GM12891 (cell line): Measurements from ENCODE around the gene PPM1D.

Experiments
- DNase-seq: peaks from one replicate; pipeline ENCODE4 v3.0.0; 2011; ENCODE audit warnings: low spot score; ENCODE audit not compliant: insufficient read length
- FAIRE-seq: peaks from 2 replicates; lab custom pipeline; 2011; peaks lifted over from hg19 to GRCh38; lab: Jason Lieb, UNC
- PAX5 ChIP-seq: IDR thresholded peaks from 2 replicates; pipeline ENCODE4 v1.6.1; 2011; ENCODE audit warnings: low read length, moderate library complexity, mild to moderate bottlenecking; ENCODE audit not compliant: insufficient read depth, severe bottlenecking
- POLR2A ChIP-seq: IDR thresholded peaks from 2 replicates; pipeline ENCODE4 v1.6.1; 2011; ENCODE audit warnings: low read depth, low read length, control low read depth
- POLR2AphosphoS5 ChIP-seq: IDR thresholded peaks from 2 replicates; pipeline ENCODE4 v1.6.1; 2011; ENCODE audit warnings: low read depth, low read length, control low read depth
- POU2F2 ChIP-seq: IDR thresholded peaks from 2 replicates; pipeline ENCODE4 v1.6.1; 2011; ENCODE audit warnings: low read depth, mild to moderate bottlenecking, control low read depth, low read length, moderate library complexity
- SPI1 ChIP-seq: IDR thresholded peaks from 2 replicates; pipeline ENCODE4 v1.6.1; 2011; ENCODE audit warnings: low read depth, low read length, control low read depth
- TAF1 ChIP-seq: IDR thresholded peaks from 2 replicates; pipeline ENCODE4 v1.6.1; 2011; ENCODE audit warnings: low read depth, low read length, control low read depth

Gene PPM1D

DNA sequence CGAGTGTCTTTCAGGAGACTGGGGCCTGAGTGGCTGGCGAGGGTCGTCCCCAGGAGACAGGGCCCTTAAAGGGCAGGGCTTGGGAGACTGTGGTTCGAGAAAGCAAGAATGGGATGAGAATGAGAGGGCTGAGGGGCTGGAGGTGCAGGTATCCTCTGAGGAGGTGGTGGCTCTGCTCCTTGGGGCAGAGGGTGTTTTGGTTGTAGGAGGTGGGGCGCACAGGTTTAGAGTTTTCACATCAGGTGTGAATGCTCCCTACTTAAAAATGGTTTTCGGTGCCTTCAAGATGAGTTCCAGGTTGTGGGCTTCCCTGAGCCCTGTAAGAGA, 78.1 kb downstream of the PPM1D start:
- FAIRE-seq, result no peak
- TF ChIP-seq POLR2AphosphoS5 (no peak), SPI1 (no peak), TAF1 (no peak), PAX5 (no peak), POLR2A (no peak), POU2F2 (no peak)
- no peak for DNase-seq

DNA sequence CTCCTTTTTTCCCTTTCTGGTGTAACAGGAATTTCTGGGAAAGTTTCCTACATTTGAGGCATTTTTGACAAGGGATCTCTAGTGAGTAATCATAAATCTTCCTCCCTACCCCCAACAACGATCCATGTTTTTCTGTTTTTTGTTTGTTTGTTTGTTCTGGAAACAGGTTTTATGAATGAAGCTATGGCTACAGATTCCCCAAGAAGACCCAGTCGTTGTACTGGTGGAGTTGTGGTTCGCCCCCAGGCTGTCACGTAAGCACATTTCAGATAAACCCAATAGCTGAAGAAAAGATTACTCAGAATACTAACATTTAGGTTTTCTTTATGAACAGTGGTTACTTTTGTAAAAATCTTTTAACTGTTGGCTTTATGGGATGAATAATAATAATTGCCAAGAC, 79.3 kb downstream of the PPM1D start:
- TF ChIP-seq POLR2AphosphoS5, result no peak
- TF ChIP-seq POLR2A, result no peak
- TF ChIP-seq TAF1, result no peak
- no peak for TF ChIP-seq PAX5
- no peak for TF ChIP-seq SPI1
- TF ChIP-seq POU2F2, result no peak
- FAIRE-seq, result no peak
- no peak for DNase-seq

DNA sequence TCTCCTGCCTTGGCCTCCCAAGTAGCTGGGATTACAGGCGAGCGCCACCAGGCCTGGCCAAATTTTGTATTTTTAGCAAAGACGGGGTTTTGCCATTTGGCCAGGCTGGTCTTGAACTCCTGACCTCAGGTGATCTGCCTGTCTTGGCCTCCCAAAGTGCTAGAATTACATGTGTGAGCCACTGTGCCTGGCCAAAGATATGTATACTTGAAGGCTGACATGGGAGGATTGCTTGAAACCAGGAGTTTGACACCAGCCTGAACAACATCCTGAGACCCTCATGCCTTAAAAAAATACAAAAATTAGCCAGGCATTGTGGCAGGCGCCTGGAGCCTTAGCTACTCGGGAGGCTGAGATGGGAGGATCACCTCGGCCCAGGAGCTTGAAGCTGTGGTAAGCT, 80.8 kb downstream of the PPM1D start:
- no peak for TF ChIP-seq PAX5
- no peak for TF ChIP-seq SPI1
- TF ChIP-seq TAF1, result no peak
- no peak for TF ChIP-seq POU2F2
- TF ChIP-seq POLR2AphosphoS5, result no peak
- TF ChIP-seq POLR2A, result no peak
- FAIRE-seq, result no peak
- no peak for DNase-seq

DNA sequence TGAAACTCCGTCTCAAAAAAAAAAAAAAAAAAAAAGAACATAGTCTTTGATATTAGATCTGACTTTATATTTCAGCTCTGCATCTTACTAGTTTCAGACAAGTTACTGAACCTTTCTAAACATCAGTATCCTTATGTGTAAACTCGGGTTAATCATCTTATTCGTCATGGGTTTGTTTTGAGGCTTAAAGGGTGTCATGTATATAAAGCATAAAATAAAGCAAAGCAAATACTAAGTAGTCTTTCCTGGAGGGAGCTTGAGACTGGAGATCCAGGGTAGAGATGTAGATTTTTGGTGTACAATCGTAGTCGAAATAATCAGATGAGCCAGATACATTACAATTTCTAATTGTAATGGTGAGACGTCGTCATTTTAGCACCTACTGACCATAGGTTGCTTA, 85.4 kb downstream of the PPM1D start:
- DNase-seq (no peak), FAIRE-seq (no peak)

DNA sequence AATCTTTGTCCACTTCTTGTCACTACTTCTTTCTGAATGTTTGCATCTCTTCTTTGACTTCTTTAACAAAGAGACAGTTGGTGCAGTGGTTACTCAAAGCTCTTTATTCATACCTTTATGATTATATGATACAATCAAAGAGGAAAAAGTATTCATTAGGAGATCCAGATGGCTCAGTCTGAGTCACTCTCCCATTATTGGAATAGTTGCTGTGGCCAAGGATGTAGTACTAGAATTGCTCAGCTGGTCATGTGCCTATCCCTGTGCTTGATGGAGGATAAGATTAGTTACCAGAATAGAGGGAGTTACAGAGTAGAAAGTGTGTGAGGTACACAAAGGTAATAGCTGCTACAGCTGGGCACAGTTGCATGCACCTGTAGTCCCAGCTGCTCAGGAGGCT, 96.0 kb downstream of the PPM1D start:
- no peak for DNase-seq
- TF ChIP-seq POU2F2, result no peak
- TF ChIP-seq SPI1, result no peak
- TF ChIP-seq POLR2A, result no peak
- TF ChIP-seq TAF1, result no peak
- no peak for TF ChIP-seq PAX5
- TF ChIP-seq POLR2AphosphoS5, result no peak
- FAIRE-seq, result no peak

More for the DNA sequence above, 85.4 kb downstream of the PPM1D start:
- no peak for TF ChIP-seq TAF1
- TF ChIP-seq POLR2A, result no peak
- no peak for TF ChIP-seq POLR2AphosphoS5
- no peak for TF ChIP-seq SPI1
- TF ChIP-seq POU2F2, result no peak
- TF ChIP-seq PAX5, result no peak

DNA sequence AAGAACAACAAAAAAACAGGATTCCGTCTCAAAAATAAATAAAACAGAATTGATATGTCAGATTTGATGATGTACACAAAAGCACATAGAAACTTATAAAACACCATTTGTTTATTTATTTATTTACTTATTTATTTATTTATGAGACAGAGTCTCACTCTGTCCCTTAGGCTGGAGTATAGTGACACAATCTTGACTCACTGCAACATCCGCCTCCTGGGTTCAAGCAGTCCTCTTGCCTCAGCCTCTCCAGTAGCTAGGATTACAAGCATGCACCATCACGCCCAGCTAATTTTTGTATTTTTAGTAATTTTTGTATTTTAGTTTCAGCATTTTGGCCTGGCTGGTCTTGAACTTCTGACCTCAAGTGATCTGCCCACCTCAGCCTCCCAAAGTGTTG, 99.1 kb downstream of the PPM1D start:
- no peak for FAIRE-seq
- no peak for TF ChIP-seq TAF1
- no peak for TF ChIP-seq SPI1
- no peak for TF ChIP-seq POLR2A
- TF ChIP-seq POLR2AphosphoS5, result no peak
- TF ChIP-seq PAX5, result no peak
- no peak for TF ChIP-seq POU2F2
- DNase-seq, result no peak

DNA sequence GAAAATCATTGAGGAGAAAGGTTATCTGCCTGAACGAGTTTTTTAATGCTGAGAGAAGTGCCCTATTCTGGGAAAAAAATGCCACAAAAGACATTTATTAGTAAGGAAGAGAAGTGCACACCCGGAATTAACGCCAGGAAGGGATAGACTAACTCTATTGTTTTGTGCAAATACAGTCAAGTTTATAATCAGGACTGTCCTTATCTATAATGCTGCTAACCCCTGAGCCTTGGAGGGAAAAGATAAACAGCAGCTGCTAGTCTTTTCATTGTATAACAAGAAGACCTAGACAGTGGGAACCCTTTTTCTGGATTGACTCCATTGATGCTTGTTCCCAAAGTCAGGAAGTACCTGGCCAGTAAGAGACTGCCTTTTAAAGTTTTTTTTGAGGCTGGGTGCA, 104.2 kb downstream of the PPM1D start:
- DNase-seq (no peak), FAIRE-seq (no peak)
- TF ChIP-seq SPI1 (no peak), PAX5 (no peak), TAF1 (no peak), POLR2A (no peak), POLR2AphosphoS5 (no peak), POU2F2 (no peak)

DNA sequence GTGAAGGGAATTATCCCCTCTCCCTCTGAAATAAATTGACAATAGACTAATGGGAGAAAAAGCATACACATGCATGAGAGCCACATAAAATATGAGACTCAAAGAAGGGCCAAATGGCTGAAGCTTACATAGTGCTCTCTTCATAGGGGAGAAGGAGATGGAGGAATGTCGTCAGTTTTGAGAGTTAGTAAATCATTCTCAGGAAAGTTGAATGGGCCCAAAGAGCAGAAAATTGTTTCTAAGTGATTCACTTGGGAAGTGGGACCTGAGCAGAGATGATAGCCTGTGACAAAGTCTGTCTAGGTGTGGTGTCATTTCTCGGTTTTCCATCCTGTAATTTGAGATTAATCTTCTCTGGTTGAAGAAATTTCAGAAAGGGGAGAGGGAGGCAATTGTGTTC, 112.7 kb downstream of the PPM1D start:
- no peak for TF ChIP-seq POLR2AphosphoS5
- DNase-seq, result no peak
- FAIRE-seq, result no peak

DNA sequence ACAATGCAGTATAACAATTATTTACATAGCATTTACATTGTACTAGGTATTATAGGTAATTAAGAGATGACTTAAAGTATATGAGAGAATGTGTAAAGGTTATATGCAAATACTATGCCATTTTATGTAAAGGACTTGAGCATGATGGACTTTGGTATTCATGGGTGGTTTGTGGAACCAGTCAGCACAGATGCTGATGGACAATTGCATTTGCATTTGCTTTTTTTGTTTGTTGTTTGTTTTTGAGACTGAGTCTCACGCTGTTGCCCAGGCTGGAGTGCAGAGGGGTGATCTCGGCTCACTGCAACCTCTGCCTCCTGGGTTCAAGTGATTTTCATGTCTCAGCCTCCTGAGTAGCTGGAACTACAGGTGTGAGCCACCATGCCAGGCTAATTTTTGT, 113.6 kb downstream of the PPM1D start:
- no peak for TF ChIP-seq PAX5
- no peak for TF ChIP-seq POU2F2
- no peak for TF ChIP-seq TAF1
- no peak for TF ChIP-seq POLR2A
- TF ChIP-seq SPI1, result no peak
- no peak for TF ChIP-seq POLR2AphosphoS5
- FAIRE-seq (peak; percentile 28), DNase-seq (no peak)
